Measurements from ENCODE around the gene SMIM36.

- TF ChIP-seq, protein P1, sequence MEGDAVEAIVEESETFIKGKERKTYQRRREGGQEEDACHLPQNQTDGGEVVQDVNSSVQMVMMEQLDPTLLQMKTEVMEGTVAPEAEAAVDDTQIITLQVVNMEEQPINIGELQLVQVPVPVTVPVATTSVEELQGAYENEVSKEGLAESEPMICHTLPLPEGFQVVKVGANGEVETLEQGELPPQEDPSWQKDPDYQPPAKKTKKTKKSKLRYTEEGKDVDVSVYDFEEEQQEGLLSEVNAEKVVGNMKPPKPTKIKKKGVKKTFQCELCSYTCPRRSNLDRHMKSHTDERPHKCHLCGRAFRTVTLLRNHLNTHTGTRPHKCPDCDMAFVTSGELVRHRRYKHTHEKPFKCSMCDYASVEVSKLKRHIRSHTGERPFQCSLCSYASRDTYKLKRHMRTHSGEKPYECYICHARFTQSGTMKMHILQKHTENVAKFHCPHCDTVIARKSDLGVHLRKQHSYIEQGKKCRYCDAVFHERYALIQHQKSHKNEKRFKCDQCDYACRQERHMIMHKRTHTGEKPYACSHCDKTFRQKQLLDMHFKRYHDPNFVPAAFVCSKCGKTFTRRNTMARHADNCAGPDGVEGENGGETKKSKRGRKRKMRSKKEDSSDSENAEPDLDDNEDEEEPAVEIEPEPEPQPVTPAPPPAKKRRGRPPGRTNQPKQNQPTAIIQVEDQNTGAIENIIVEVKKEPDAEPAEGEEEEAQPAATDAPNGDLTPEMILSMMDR (IDR thresholded peaks at IDR 0.05): no peak
- TF ChIP-seq POLR2AphosphoS5 (IDR thresholded peaks at IDR 0.05): no peak
- no peak for TF ChIP-seq POLR2A (IDR thresholded peaks at IDR 0.05; ENCODE audit: low read depth)
- TF ChIP-seq EP300 (IDR thresholded peaks at IDR 0.05): no peak
Measured at GRCh38 chr17:55500103-55500502, 11.1 kb downstream of the SMIM36 start.
